NCI-H446 treated with DMSO at 0.1 percent for 48 hours (cell line): Measurements from ENCODE around the gene CAPS.

Experiments
- DNase-seq: peaks from one replicate; lab custom pipeline; 2025; lab: John Stamatoyannopoulos, UW

The CAPS gene

DNA sequence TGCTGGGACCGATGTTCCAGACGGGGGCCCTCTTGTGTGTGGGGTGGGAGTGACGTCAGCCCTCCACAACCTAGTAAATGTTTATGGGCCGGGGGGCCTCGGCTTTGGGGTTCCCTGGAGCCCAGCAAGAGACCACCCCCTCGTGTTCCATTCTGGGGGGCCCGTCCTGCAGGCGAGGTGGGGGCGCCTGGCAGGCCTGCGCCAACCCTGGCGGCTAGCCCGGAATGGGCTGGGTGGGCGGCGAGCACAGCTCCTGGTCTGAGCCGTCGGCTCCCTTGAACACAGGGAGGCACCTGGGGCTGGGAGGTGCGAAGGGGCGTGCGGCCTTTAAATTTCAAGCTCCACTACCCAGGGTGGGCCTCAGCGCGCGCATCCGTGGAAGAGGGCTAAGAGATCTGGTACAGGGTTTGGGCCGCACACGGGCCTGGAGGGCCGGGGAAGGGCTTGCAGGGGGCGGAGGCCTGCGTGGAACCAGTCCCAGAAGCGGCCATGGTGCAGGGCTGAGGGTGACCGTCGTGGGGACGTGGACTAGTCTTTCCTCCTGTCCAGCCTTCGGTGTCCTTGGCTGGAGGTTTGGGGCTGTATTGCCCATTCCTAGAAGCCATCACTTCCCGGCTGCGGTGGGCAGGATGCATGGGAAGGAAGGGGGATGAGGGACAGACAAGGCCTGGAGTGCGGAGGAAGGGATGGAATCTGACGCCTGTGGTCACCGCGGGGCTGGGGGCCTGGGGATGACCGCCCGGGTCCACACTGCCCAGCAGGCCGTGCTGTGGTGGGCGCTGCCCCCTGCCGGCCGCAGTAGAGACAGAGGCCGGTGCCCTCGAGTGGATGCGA is 21.9 kb upstream of the CAPS start:
- no peak for DNase-seq

- DNase-seq = no peak
Observed at GRCh38 chr19:5892772-5893275, 21.2 kb upstream of the CAPS start.

DNA sequence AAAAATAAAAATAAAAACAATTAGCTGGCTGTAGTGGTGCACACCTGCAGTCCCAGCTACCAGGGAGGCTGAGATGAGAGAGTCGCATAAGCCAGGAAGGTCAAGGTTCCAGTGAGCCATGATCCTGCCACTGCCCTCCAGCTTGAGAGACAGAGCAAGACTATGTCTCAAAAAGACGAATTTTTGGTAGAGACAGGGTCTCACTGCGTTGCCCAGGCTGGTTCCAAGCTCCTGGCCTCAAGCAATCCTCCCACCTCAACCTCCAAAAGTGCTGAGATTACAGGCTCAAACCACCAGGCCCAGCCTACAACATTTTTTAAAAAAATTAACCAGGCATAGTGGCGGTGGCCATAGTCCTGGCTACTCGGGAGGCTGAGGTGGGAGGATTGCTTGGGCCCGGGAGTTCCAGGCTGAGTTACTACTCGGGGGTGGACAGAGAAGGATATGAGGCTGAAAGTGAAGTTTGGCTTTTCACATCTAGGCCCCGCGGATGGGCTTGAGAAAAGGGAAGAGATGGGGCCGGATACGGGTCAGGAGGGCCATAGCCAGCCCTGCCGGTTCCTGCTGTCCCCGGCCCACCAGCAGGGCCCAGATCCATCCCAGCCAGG is 20.7 kb upstream of the CAPS start:
- no peak for DNase-seq

GRCh38 chr19:5893907-5894703 is 19.9 kb upstream of the CAPS start:
- DNase-seq = no peak

GRCh38 chr19:5894704-5895349 is 19.2 kb upstream of the CAPS start:
- no peak for DNase-seq

- no peak for DNase-seq
Observed at GRCh38 chr19:5895409-5895808, 18.6 kb upstream of the CAPS start.

DNA sequence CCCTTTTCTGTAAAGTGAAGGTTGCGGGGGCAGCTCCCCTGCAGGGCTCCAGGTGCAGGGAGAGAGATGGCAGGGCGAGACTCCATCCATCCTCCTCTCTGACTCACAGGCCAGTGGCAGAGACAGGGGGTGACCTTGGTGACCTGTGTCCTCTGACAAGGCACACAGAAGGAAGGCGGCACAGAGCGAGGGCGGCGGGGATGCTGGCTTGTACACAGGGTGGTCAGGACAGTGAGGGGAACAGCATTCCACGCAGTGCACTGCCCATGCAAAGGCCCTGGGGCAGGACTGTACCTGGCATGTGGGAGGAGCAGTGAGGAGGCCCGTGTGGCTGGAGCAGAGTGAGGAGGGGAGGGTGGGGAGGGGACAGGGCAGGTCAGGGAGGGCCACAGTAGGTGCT is 18.2 kb upstream of the CAPS start:
- no peak for DNase-seq

- DNase-seq = no peak
Observed at GRCh38 chr19:5896365-5897076, 17.5 kb upstream of the CAPS start.

DNA sequence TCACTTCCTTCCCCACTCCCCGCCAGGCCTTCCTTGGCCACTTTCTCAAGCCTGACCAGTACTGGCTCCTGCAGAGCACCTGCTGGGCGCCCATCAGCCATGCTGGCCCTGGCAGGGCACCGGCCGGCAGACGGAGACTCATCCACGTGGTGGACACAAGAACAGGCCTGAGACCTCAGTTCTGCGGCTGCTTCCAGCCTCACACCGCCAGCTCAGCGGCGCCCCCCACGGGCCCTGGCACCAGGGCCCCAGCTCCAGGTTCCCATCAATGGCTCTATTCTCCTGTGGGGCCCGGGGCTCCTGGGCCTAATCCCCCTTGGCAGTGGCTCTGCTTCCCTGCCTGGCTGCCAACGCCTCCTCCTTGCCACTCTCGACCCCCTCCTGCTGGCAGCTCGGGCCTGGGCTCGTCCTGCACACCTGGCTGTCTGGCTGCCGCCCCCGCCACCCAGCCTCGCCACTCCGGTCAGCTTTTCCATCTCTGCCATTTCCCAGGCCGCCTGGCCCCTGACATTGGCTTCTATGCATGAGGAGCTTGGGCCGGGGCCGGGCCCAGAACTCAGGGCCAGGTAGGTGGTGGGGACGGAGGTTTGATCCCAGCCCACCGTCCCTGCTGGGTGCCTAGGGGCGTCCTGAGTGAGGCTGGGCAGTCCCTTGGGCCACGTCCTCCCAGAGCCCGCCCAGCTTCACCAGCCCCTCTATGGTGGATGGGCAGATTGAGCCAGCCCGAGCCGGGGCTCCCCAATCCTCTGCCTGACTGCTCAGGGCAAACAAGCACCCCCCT is 16.7 kb upstream of the CAPS start:
- no peak for DNase-seq

DNA sequence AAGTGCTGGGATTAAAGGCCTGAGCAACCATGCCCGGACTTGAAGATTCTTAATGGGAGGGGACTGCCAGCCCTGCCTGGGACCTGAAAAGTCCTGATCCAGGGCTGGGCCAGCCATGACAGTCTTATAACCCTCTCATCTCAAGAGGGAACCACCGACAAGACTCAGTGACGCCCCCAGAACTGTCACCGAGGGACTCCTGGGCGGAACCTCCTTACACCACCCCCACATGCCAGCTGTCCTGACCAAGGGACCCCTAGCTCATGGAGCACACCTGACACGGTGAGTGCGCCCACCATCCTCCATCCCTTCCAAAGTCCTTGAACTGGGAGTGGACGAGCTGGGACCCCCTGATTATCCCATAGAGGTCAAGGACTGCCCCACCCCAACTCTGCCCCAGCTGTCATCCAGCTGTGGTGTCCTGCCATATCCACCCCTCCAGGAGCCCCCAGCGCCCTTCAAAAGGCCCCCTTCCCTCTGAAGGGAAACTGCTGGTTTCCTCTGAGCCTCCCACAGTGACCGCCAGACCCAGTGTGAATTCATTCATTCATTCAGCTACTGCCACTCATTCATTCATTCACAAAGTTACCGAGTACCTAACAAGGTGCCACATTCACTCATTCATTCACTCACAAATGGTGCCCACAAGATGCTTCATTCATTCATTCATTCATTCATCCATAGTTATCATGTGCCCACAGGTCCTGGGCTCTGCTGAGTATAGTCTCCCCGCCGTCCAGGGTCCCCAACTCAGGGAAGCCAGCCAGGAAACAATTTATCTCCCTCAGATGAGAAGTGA is 14.1 kb upstream of the CAPS start:
- no peak for DNase-seq

DNA sequence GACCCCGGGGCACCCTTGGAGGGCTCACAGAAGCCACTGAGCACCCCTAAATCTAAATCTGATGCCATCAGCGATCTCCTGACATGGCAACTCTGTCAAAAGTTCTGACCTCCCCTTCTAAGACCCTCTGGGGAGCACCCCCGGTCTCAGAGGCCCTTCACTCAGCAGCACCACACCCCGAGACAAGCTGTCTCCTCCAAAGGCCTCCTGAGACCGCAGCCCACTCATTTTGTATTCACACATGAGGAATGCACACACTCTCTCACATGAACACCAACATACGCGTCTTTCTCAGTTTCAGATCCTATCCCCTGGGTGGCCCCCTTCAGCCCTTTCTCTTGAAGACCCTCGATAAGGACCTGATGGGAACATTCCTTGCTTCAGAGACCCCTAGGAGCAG is 13.1 kb upstream of the CAPS start:
- DNase-seq = no peak

DNA sequence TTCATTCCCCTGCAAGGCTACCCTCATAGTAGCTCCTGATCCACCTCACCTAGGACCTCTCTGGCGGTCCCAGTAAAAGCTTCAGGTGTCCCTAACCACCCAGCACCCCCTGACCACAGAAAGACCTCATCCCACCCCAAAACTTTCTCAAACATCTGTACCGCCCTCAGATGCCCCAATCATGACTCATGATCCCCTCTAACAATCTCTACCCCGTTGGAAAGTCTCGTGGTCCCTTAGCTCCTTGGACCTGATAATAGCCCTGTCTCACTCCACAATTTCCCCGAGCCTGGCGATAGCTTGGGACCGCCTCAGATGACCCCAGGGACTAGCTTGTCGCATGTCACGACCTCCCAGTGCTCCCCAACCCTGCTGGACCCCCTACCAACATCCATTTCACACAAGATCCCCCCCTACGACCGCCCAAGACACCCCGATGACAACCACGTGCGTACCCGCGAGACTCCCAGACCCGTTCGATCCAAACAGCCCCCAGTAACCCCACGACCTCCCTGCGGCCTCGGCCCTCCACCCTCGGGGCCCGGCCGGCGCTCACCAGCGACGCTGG is 10.9 kb upstream of the CAPS start:
- DNase-seq = no peak

DNA sequence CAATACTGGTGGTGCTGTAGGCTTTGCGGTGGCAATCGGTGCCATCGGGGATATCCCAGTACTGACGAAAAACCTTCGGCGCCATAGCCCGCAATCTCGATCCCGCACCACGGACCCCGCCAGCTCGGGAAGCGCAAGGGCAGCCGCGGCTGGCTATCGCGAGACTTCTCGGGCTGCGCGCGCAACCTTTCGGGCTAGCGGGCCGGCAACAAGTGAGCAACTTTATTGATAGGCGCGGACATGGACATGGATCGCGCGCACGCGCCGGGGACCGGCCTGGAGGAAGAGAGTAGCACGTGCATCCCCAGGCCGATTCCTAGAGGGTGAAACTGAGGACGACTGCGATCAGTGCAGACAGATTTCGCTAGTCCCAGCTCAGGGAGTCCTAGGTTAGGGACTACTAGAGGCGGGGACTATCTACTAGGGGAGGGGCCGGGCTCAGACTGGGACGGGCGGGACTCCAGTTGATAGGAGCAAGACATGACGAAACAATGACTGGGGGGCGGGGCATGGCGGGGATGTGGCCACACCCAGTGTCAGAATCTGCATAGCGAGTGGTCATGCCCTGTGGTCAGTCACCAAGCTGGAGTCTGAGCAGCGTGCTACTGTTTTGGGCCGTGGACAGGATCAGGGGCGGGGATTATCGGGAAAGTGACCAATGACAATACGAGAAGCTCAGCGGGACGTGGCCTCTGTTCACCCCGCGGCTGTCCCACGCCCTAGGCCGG is 10.3 kb upstream of the CAPS start, which contains the start of gene NDUFA11:
TSS of gene NDUFA11 (minus strand) at position 167 of the 728 bp plus-strand sequence. CDS start at position 85, 82 bp downstream.
- peak; percentile 98 for DNase-seq

DNA sequence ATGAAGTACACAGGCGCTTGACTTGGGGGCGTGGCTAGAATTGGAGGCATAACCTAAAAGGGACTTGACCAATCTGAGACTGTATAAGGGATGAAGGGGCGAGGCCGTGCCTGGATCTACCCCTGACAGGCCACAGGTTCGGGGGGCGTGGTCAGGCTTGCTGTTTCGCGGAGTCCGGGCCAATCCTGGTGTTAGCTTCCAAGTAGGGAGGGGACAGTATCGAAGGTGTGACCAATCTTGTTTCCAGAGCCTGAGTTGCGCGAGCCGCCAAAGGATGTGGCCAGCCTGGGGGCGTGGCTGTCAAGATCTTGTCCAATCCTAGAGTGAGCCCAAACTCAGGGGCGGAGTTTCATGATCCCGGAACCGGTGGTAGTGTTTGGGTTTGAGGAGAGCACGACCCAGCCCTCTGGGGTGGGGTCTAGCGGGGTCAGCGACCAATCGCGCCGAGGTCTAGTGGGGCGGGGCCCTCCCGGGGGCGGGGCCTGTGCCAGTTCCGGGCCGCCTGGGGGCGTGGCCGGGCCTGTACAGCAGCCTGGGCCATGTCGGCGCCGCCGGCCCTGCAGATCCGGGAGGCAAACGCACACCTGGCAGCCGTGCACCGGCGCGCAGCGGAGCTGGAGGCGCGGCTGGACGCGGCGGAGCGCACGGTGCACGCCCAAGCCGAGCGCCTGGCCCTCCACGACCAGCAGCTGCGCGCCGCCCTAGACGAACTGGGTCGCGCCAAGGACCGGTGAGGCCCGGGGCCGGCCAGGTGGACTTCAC is 9.5 kb upstream of the CAPS start, which contains the start of gene VMAC:
TSS of gene VMAC (plus strand) at position 521 of the 762 bp plus-strand sequence. CDS start at position 540, 19 bp downstream.
- peak; percentile 100 for DNase-seq

DNA sequence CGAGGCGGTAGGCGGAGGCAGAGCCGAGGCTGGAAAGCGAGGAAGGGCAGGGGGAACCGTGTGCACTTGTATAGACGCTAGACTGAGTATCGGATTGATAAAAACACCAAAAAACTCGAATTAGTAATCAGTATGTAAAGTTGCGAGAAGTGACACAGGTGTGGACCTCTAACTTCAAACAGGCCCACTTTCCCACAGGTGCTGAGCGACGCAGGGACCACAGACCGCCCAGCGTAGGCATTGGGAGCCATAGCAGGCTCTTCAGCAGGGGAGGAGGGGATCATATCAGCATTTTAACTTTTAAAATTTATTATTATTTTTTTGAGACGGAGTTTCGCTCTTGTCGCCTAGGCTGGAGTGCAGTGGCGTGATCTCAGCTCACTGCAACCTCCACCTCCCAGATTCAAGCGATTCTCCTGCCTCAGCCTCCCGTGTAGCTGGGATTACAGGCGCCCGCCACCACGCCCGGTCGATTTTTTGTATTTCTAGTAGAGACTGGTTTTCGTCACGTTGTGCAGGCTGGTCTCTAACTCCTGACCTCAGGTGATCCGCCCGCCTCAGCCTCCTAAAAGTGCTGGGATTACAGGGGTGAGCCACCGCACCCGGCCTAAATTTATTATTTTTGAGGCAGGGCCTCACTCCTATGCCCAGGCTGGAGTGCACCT is 8.8 kb upstream of the CAPS start:
- no peak for DNase-seq

DNA sequence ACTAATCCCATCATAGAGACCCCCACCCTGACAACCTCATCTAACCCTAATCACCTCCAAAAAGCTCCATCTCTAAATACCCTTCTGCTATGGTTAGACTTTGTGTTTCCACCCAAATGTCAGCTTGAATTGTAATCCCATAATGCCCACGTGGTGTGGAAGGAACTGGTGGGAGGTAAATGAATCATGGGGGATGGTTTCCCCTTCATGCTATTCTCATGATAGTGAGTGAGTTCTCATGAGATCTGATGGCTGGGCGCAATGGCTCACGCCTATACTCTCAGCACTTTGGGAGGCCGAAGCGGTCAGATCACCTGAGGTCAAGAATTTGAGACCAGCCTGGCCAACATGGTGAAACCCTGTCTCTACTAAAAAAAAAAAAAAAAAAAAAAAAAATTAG is 6.8 kb upstream of the CAPS start:
- DNase-seq = no peak

- DNase-seq = no peak
Observed at GRCh38 chr19:5908773-5909442, 5.1 kb upstream of the CAPS start.
